Activated naive CD8-positive, alpha-beta T cell (primary cell): ENCODE results near the gene NAE1.
A peak's percentile ranks its signal among the peaks of the same experiment; 100 is the strongest.
"Not testable (repeated sequence)": the region's sequence is repeated elsewhere in the genome, so short reads cannot be mapped to it uniquely, and the experiment has no call there.

ENCODE experiments used
- H3K27ac Mint-ChIP-seq: one replicate; pipeline ENCODE4 v1.8.0; 2021; ENCODE audit warnings: mixed read lengths
- H3K27me3 Mint-ChIP-seq: one replicate; pipeline ENCODE4 v1.8.0; 2021; ENCODE audit warnings: mixed read lengths
- H3K36me3 Mint-ChIP-seq: one replicate; pipeline ENCODE4 v1.8.0; 2021; ENCODE audit warnings: mixed read lengths
- H3K4me1 Mint-ChIP-seq: one replicate; pipeline ENCODE4 v1.8.0; 2021; ENCODE audit warnings: low read depth, mixed read lengths
- H3K4me3 Mint-ChIP-seq: one replicate; pipeline ENCODE4 v1.8.0; 2021; ENCODE audit warnings: mild to moderate bottlenecking, mixed read lengths
- H3K9me3 Mint-ChIP-seq: one replicate; pipeline ENCODE4 v1.8.0; 2021; ENCODE audit warnings: low read depth, mixed read lengths

Gene NAE1

GRCh38 chr16:66830422-66831404, at the start of gene NAE1:
Gene NAE1 (minus strand): TSS chr16:66830976. CDS start chr16:66830899, 77 bp downstream.
- peaks cover 7% of the 10 kb centered on the region for H3K36me3 Mint-ChIP-seq
- H3K27me3 Mint-ChIP-seq = no peaks in the 10 kb centered on the region
- H3K4me3 Mint-ChIP-seq = peak within 1 kb of the TSS; percentile 85
- peak within 1 kb of the TSS; percentile 81 for H3K27ac Mint-ChIP-seq
- no peaks in the 10 kb centered on the region for H3K9me3 Mint-ChIP-seq
- peaks cover 31% of the 10 kb centered on the region for H3K4me1 Mint-ChIP-seq

- Mint-ChIP-seq H3K27ac (peak overlapping the region; percentile 88), H3K9me3 (no peaks in the 10 kb centered on the region), H3K4me1 (peaks cover 52% of the 10 kb centered on the region), H3K36me3 (no peaks in the 10 kb centered on the region), H3K27me3 (no peaks in the 10 kb centered on the region), H3K4me3 (peak overlapping the region; percentile 75)
These were observed 47.3 kb upstream of the NAE1 start for GRCh38 chr16:66878067-66878466.

GRCh38 chr16:66874079-66874775, 43.5 kb upstream of the NAE1 start:
- H3K9me3 Mint-ChIP-seq = no peaks in the 10 kb centered on the region
- peaks cover 42% of the 10 kb centered on the region for H3K4me1 Mint-ChIP-seq
- H3K4me3 Mint-ChIP-seq = peak overlapping the region; percentile 44
- H3K27me3 Mint-ChIP-seq = no peaks in the 10 kb centered on the region
- H3K36me3 Mint-ChIP-seq = no peaks in the 10 kb centered on the region
- peak overlapping the region; percentile 77 for H3K27ac Mint-ChIP-seq

- no peaks in the 10 kb centered on the region for H3K36me3 Mint-ChIP-seq
- H3K27me3 Mint-ChIP-seq = no peaks in the 10 kb centered on the region
- H3K4me3 Mint-ChIP-seq = no peak overlapping the region
- no peaks in the 10 kb centered on the region for H3K9me3 Mint-ChIP-seq
- H3K4me1 Mint-ChIP-seq = peaks cover 41% of the 10 kb centered on the region
- H3K27ac Mint-ChIP-seq = no peak overlapping the region
These were observed 42.9 kb upstream of the NAE1 start for GRCh38 chr16:66873685-66874055.

GRCh38 chr16:66872943-66873684, 42.3 kb upstream of the NAE1 start:
- Mint-ChIP-seq H3K4me3 (peak overlapping the region; percentile 77), H3K36me3 (no peaks in the 10 kb centered on the region), H3K27me3 (no peaks in the 10 kb centered on the region), H3K27ac (peak overlapping the region; percentile 59), H3K4me1 (peaks cover 36% of the 10 kb centered on the region), H3K9me3 (no peaks in the 10 kb centered on the region)

- Mint-ChIP-seq H3K36me3 (no peaks in the 10 kb centered on the region), H3K27me3 (no peaks in the 10 kb centered on the region), H3K4me3 (peak overlapping the region; percentile 77), H3K27ac (peak overlapping the region; percentile 59), H3K4me1 (peaks cover 34% of the 10 kb centered on the region), H3K9me3 (no peaks in the 10 kb centered on the region)
These were observed 41.8 kb upstream of the NAE1 start for GRCh38 chr16:66872559-66872942.

- Mint-ChIP-seq H3K27me3 (no peaks in the 10 kb centered on the region), H3K36me3 (no peaks in the 10 kb centered on the region), H3K9me3 (no peaks in the 10 kb centered on the region), H3K4me1 (peaks cover 34% of the 10 kb centered on the region), H3K27ac (no peak overlapping the region), H3K4me3 (no peak overlapping the region)
These were observed 41.1 kb upstream of the NAE1 start for GRCh38 chr16:66871840-66872239.

- H3K27me3 Mint-ChIP-seq, H3K36me3 Mint-ChIP-seq, H3K9me3 Mint-ChIP-seq, H3K4me3 Mint-ChIP-seq, H3K27ac Mint-ChIP-seq: not testable (repeated sequence)
- peaks cover 32% of the 10 kb centered on the region for H3K4me1 Mint-ChIP-seq
These were observed 40.6 kb upstream of the NAE1 start for GRCh38 chr16:66871363-66871762.

- Mint-ChIP-seq H3K27me3 (no peaks in the 10 kb centered on the region), H3K4me3 (no peak overlapping the region), H3K9me3 (no peaks in the 10 kb centered on the region), H3K36me3 (no peaks in the 10 kb centered on the region), H3K4me1 (peaks cover 20% of the 10 kb centered on the region), H3K27ac (no peak overlapping the region)
These were observed 38.6 kb upstream of the NAE1 start for GRCh38 chr16:66869424-66869823.

GRCh38 chr16:66863707-66864106, 32.9 kb upstream of the NAE1 start:
- Mint-ChIP-seq H3K27me3 (no peaks in the 10 kb centered on the region), H3K9me3 (no peaks in the 10 kb centered on the region), H3K36me3 (no peaks in the 10 kb centered on the region), H3K4me3 (no peak overlapping the region), H3K27ac (no peak overlapping the region), H3K4me1 (peaks cover 2% of the 10 kb centered on the region)

- H3K4me3 Mint-ChIP-seq = no peak overlapping the region
- H3K27ac Mint-ChIP-seq = no peak overlapping the region
- no peaks in the 10 kb centered on the region for H3K36me3 Mint-ChIP-seq
- H3K9me3 Mint-ChIP-seq = no peaks in the 10 kb centered on the region
- H3K4me1 Mint-ChIP-seq = no peaks in the 10 kb centered on the region
- H3K27me3 Mint-ChIP-seq = no peaks in the 10 kb centered on the region
These were observed 31.3 kb upstream of the NAE1 start for GRCh38 chr16:66862023-66862520.

GRCh38 chr16:66859397-66860068, 28.8 kb upstream of the NAE1 start:
- Mint-ChIP-seq H3K36me3 (no peaks in the 10 kb centered on the region), H3K4me1 (no peaks in the 10 kb centered on the region), H3K27ac (no peak overlapping the region), H3K4me3 (no peak overlapping the region), H3K9me3 (no peaks in the 10 kb centered on the region), H3K27me3 (no peaks in the 10 kb centered on the region)

GRCh38 chr16:66858740-66859396, 28.1 kb upstream of the NAE1 start:
- Mint-ChIP-seq H3K4me1 (no peaks in the 10 kb centered on the region), H3K27ac (no peak overlapping the region), H3K4me3 (no peak overlapping the region), H3K36me3 (no peaks in the 10 kb centered on the region), H3K27me3 (no peaks in the 10 kb centered on the region), H3K9me3 (no peaks in the 10 kb centered on the region)

GRCh38 chr16:66857437-66857836, 26.7 kb upstream of the NAE1 start:
- Mint-ChIP-seq H3K36me3 (no peaks in the 10 kb centered on the region), H3K4me3 (no peak overlapping the region), H3K27me3 (no peaks in the 10 kb centered on the region), H3K9me3 (no peaks in the 10 kb centered on the region), H3K4me1 (no peaks in the 10 kb centered on the region), H3K27ac (no peak overlapping the region)
